Suprapubic skin (tissue), 4 donors: ENCODE data around the gene EML3. TPM values are rescaled to one million over a fixed set of nuclear protein-coding genes. Genes with fewer than 3 reads are reported as not detected.

ENCODE experiments used
- DNase-seq, 2 donors: peaks; one replicate each; pipeline ENCODE4 v3.0.0-alpha.2; 2019; ENCODE audit warnings: low spot score in 2 of 2
- H3K27ac ChIP-seq: fragments of 200-600 bp; sonication (generic); one replicate; pipeline ENCODE4 v1.5.1; 2019
- H3K27me3 ChIP-seq: fragments of 200-600 bp; sonication (generic); one replicate; pipeline ENCODE4 v1.5.1; 2019
- H3K36me3 ChIP-seq: fragments of 200-600 bp; sonication (generic); one replicate; pipeline ENCODE4 v1.5.1; 2019
- H3K4me1 ChIP-seq: fragments of 200-600 bp; sonication (generic); one replicate; pipeline ENCODE4 v1.5.1; 2019
- H3K4me3 ChIP-seq: fragments of 200-600 bp; sonication (generic); one replicate; pipeline ENCODE4 v1.5.1; 2019; ENCODE audit warnings: mild to moderate bottlenecking
- H3K9me3 ChIP-seq: fragments of 200-600 bp; sonication (generic); one replicate; pipeline ENCODE4 v1.5.1; 2019
- EP300 ChIP-seq: sonication (generic); formaldehyde crosslinking; IDR thresholded peaks from one replicate; pipeline ENCODE4 v1.6.1; 2017; ENCODE audit warnings: antibody characterized with exemption
- POLR2A ChIP-seq, 2 donors: fragments of 450-650 bp; IDR thresholded peaks; one replicate each; pipeline ENCODE4 v1.6.1; 2017; ENCODE audit warnings: antibody characterized with exemption in 2 of 2, mild to moderate bottlenecking in 2 of 2, moderate library complexity in 2 of 2
- POLR2AphosphoS5 ChIP-seq, 3 donors: sonication (generic); formaldehyde crosslinking; IDR thresholded peaks; one replicate each; pipeline ENCODE4 v1.6.1; 2017; ENCODE audit warnings: antibody characterized with exemption in 3 of 3
- WGBS: methylation state at CpG from one replicate; pipeline ENCODE4 v1.1.5; 2018; 5-methylcytosine and 5-hydroxymethylcytosine counted together
- total RNA-seq, 4 donors: library from RNA; depleted of rRNA; stranded (reverse); fragments of >200 nt; gene quantifications; one replicate each; pipeline ENCODE4 v1.1.0, GENCODE V29; 2016
- TF ChIP-seq, protein P1 (sequence below), 2 donors: fragments of 200-600 bp in 1 of 2; fragments of 450-650 bp in 1 of 2; sonication (generic) in 1 of 2; IDR thresholded peaks; one replicate each; pipeline ENCODE4 v1.5.1; 2016 to 2019; ENCODE audit warnings: antibody characterized with exemption in 2 of 2, mild to moderate bottlenecking in 1 of 2, moderate library complexity in 1 of 2

Gene EML3
- total RNA-seq, 4 donors from 2014 or later, result 43.1 to 74.8 (median 55.8) TPM

DNA sequence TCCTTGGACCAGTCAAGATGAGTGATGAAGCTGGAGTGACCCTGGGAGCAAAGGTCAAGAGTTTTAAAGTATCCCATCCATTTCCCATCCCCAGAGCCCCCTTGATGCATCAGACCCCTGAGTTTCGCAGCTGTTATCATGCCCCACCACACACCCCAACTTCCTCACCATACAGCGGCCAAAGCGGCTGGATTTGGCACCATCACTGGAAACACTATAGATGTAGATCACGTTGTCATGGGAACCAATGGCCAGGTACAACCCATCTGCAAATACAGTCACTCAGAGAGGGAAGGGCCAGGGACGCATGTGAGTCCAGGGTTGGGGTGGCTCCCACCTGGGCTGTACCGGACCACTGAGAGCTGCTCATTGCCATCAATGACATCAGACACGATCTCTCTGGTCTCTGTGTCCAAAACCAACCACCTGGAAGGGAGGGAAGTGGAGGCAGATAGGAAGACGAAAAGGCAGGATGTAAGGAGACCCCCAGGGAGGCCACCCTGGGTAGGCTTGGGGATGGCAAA, 8.7 kb downstream of the EML3 start:
- 94% methylated on average over 8 of the region's 8 CpGs for WGBS
- DNase-seq, result no peak
- peaks cover 43% of the 10 kb centered on the region for H3K4me1 ChIP-seq
- H3K36me3 ChIP-seq, result peaks cover 28% of the 10 kb centered on the region
- H3K9me3 ChIP-seq, result no peaks in the 10 kb centered on the region
- H3K4me3 ChIP-seq, result no peak overlapping the region
- H3K27me3 ChIP-seq, result no peaks in the 10 kb centered on the region
- H3K27ac ChIP-seq, result no peak overlapping the region
- TF ChIP-seq POLR2A (IDR thresholded peaks at IDR 0.05) (no peak), POLR2AphosphoS5 (IDR thresholded peaks at IDR 0.05) (no peak), EP300 (no peak)
- TF ChIP-seq, protein P1, sequence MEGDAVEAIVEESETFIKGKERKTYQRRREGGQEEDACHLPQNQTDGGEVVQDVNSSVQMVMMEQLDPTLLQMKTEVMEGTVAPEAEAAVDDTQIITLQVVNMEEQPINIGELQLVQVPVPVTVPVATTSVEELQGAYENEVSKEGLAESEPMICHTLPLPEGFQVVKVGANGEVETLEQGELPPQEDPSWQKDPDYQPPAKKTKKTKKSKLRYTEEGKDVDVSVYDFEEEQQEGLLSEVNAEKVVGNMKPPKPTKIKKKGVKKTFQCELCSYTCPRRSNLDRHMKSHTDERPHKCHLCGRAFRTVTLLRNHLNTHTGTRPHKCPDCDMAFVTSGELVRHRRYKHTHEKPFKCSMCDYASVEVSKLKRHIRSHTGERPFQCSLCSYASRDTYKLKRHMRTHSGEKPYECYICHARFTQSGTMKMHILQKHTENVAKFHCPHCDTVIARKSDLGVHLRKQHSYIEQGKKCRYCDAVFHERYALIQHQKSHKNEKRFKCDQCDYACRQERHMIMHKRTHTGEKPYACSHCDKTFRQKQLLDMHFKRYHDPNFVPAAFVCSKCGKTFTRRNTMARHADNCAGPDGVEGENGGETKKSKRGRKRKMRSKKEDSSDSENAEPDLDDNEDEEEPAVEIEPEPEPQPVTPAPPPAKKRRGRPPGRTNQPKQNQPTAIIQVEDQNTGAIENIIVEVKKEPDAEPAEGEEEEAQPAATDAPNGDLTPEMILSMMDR (IDR thresholded peaks at IDR 0.05), result no peak

DNA sequence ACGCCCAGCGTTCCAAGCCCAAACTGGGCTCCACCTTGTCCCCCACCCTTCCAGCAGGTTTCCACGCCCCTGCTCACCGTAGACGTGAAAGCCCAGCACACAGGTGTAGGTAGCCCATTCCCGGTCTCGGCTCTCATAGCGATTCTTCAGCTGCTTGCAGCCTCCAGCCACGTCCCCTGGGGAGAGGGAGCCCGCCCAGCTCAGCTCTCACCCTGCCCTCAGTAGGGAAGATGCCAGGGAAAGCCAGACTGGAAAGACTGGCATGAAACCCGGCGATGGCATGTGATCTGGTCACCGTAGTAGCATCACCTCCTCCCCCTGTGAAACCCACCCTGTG, 9.5 kb downstream of the EML3 start:
- WGBS, result 16% methylated on average over 5 of the region's 13 CpGs
- Histone ChIP-seq H3K4me3 (peak overlapping the region; percentile 100), H3K9me3 (no peaks in the 10 kb centered on the region), H3K36me3 (peaks cover 25% of the 10 kb centered on the region), H3K27ac (peak overlapping the region; percentile 99), H3K4me1 (peaks cover 51% of the 10 kb centered on the region), H3K27me3 (no peaks in the 10 kb centered on the region)
- TF ChIP-seq POLR2A (IDR thresholded peaks at IDR 0.05) (no peak), EP300 (no peak), POLR2AphosphoS5 (IDR thresholded peaks at IDR 0.05) (no peak)
- TF ChIP-seq, protein P1 (IDR thresholded peaks at IDR 0.05), result no peak
- DNase-seq, result no peak

DNA sequence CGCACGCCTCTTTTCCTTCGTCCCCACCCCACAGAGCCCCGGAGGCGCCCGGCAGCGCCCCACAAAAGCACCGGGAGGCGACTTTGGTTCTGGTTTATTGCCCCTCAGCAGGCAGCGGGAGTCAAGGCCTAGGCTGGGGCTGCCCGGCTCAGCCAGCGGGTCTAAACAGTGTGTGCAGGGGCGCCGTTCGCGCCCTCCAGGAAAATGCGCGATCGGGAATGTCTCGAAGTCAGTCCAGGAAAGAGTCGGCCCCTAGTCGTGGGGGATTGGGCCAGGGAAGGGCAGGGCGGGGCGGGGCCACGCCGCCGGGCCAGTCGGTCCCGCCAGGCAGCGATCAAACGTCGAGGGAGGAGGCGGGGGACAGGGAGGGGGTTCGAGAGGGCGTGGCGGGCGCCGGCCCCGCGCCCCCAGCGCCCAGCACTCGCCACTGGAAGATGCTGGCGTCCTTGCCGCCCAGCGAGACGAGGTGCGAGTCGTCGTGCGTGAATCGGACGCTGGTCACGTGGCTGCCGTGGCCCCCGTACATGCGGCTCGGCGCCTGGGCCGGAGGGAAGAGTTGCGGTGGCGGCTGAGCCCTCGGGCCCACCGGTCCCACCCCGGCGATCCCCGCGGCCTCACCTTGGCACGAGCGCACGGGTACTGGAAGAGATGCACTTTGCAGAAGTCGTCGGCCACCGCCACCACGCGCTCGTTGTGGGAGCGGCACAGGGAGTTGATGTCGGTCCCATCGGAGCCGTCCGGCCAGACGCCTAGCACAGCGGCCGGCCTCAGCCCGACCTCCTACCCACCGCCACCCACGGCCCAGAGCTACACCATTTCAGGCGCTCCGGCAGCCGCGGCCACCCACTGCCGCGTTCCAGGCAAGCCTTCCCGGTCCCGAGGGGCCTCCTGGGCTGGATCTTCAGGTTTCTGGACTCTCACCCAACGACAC, 10.2 kb downstream of the EML3 start:
- Histone ChIP-seq H3K36me3 (peaks cover 30% of the 10 kb centered on the region), H3K9me3 (no peaks in the 10 kb centered on the region), H3K27me3 (no peaks in the 10 kb centered on the region), H3K27ac (peak overlapping the region; percentile 99), H3K4me1 (peaks cover 55% of the 10 kb centered on the region), H3K4me3 (peak overlapping the region; percentile 100)
- WGBS, result 0% methylated on average over 26 of the region's 96 CpGs
- DNase-seq, result peak; percentile 87 to 88
- TF ChIP-seq POLR2AphosphoS5 (IDR thresholded peaks at IDR 0.05) (peak in 1 of 3 donors; percentile 41), POLR2A (IDR thresholded peaks at IDR 0.05) (no peak)
- TF ChIP-seq, protein P1 (IDR thresholded peaks at IDR 0.05), result no peak

DNA sequence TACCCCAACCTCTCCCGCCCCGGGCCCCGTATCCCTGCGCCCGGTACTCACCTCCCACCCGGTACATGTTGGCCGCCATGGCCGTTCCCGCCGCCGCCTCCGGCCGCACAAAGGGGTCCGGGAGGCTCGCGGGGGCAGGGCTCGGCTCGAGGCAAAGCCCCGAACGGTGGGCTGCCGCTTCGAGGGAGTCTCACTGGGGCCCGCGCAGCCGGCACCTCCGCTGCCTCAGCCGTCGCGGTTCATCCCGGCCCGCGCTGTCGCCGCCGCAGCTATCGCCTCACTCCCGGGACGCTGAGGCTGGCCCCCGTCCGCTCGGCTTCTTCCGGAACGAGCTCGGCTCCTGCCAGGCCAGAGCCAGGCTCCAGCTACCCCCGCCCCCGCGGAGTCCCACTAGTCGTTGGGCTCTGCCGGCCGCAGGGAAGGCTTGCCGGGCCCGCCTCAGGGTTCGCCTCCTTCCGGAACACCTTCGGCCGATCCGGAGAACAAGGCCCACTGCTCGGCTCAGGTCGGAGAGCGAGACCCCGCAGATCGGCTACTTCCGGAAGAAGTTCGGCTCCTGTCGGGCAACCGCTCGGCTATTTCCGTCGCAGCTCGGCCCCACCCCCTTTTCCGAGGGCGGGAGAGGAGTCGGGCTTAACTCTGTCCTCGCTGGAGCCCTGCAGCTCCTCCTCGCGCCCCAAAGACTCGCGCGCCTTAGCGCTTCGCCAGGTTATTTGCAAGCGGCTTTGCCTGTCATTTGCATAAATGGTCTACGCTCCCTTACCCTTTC, 11.0 kb downstream of the EML3 start, which contains the start of gene MTA2:
TSS of gene MTA2 (minus strand) at position 494 of the 769 bp plus-strand sequence. CDS start at position 79, 415 bp downstream.
- Histone ChIP-seq H3K27me3 (no peaks in the 10 kb centered on the region), H3K4me1 (peaks cover 55% of the 10 kb centered on the region), H3K27ac (peak within 1 kb of the TSS; percentile 99), H3K9me3 (no peaks in the 10 kb centered on the region), H3K36me3 (peaks cover 32% of the 10 kb centered on the region), H3K4me3 (peak within 1 kb of the TSS; percentile 100)
- peak; percentile 99 for DNase-seq
- no peak for TF ChIP-seq POLR2A (IDR thresholded peaks at IDR 0.05)
- TF ChIP-seq POLR2AphosphoS5 (IDR thresholded peaks at IDR 0.05), result peak in 1 of 3 donors; percentile 92
- under 1% methylated on average over 30 of the region's 83 CpGs for WGBS

DNA sequence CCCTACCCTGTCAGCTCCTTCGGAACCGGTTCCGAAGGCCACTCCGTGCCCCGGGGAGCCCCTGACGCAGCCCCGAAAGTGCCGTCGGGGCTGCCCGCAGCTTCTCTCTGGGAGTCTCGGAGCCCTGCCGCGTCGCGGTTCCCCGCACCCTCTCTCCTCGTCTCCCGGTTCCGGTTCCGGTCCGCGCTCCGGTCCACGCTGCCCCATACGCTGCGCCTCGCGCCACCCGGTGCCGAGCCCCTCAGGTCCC, 11.5 kb downstream of the EML3 start:
- peak in 1 of 2 donors; percentile 88 for DNase-seq
- no peaks in the 10 kb centered on the region for H3K27me3 ChIP-seq
- no CpG with 5 or more reads among the region's 30 CpGs for WGBS
- peak overlapping the region; percentile 99 for H3K27ac ChIP-seq
- H3K4me1 ChIP-seq, result peaks cover 55% of the 10 kb centered on the region
- no peaks in the 10 kb centered on the region for H3K9me3 ChIP-seq
- H3K36me3 ChIP-seq, result peaks cover 37% of the 10 kb centered on the region
- no peak for TF ChIP-seq POLR2A (IDR thresholded peaks at IDR 0.05)
- H3K4me3 ChIP-seq, result peak overlapping the region; percentile 100
